ENCODE results near the gene SLC1A1.

GRCh38 chr9:4508907-4509589 is 18.8 kb downstream of the SLC1A1 start:
- no peak for TF ChIP-seq POLR2AphosphoS5 (IDR thresholded peaks at IDR 0.05)
- no peak for TF ChIP-seq POLR2A (IDR thresholded peaks at IDR 0.05)

Data from sigmoid colon (tissue), 4 donors.